KOPT-K1 (cell line): Measurements from ENCODE around the gene TNIK.
"Not testable (repeated sequence)": the region's sequence is repeated elsewhere in the genome, so short reads cannot be mapped to it uniquely, and the experiment has no call there.

Experiments
- H3K27ac ChIP-seq: fragments of 200-600 bp; sonication (generic); 2 replicates; pipeline ENCODE4 v1.5.1; 2016; ENCODE audit warnings: antibody characterized with exemption, mild to moderate bottlenecking, low read depth, low read length; ENCODE audit not compliant: poor library complexity, severe bottlenecking
- H3K36me3 ChIP-seq: fragments of 200-600 bp; sonication (generic); 2 replicates; pipeline ENCODE4 v1.5.1; 2017; ENCODE audit warnings: antibody characterized with exemption, mild to moderate bottlenecking, low read length, moderate library complexity; ENCODE audit not compliant: insufficient read depth
- H3K9me3 ChIP-seq: fragments of 200-600 bp; sonication (generic); 2 replicates; pipeline ENCODE4 v1.5.1; 2017; ENCODE audit warnings: antibody characterized with exemption, low read length, mild to moderate bottlenecking; ENCODE audit not compliant: insufficient read depth, poor library complexity, severe bottlenecking

The TNIK gene

DNA sequence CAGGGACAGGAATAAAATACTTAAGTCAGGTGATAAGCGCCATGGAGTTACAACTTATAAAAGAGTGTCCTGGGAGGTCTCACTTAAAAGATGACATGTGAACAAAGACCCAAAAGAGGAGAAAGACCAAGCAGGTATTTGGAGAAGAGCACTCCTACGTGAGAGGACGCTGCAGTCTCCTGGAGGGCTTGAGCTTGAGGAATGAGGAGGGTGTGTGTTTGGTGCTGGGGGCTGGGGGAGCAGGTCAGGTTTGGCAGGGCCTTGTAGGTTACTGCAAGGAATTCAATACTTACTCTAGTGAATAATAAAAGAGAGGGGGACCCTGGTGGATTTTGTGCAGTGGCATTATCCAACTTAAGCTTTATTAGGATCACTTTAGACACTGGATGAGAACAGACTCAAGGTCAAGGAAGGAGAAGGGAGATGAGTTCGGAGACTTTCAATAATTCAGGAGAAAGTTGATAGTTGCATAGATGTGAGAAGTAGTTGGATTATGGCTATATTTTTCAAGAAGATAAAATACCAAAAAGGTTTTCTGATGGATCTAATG lies 32.4 kb downstream of the TNIK start:
- no peaks in the 10 kb centered on the region for H3K9me3 ChIP-seq
- H3K27ac ChIP-seq = no peak overlapping the region
- H3K36me3 ChIP-seq = no peaks in the 10 kb centered on the region

DNA sequence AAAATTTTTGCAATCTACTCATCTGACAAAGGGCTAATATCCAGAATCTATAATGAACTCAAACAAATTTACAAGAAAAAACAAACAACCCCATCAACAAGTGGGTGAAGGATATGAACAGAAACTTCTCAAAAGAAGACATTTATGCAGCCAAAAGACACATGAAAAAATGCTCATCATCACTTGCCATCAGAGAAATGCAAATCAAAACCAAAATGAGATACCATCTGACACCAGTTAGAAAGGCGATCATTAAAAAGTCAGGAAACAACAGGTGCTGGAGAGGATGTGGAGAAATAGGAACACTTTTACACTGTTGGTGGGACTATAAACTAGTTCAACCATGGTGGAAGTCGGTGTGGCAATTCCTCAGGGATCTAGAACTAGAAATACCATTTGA lies 36.1 kb downstream of the TNIK start:
- not testable (repeated sequence) for H3K27ac ChIP-seq, H3K9me3 ChIP-seq, H3K36me3 ChIP-seq

DNA sequence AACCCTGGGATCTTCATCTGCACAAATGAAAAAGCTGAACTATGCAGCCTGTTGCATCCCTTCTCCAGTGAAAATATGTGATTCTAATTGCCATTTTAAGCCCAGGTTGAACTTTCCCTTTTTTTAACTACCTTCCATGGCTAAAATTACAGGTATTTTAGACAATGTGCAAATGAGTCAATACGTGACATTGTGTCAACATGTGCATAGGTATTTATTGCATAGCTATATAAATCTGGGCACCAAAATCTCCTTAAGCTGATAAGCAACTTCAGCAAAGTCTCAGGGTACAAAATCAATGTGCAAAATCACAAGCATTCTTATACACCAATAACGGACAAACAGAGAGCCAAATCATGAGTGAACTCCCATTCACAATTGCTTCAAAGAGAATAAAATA lies 37.4 kb downstream of the TNIK start:
- not testable (repeated sequence) for H3K36me3 ChIP-seq, H3K27ac ChIP-seq, H3K9me3 ChIP-seq

DNA sequence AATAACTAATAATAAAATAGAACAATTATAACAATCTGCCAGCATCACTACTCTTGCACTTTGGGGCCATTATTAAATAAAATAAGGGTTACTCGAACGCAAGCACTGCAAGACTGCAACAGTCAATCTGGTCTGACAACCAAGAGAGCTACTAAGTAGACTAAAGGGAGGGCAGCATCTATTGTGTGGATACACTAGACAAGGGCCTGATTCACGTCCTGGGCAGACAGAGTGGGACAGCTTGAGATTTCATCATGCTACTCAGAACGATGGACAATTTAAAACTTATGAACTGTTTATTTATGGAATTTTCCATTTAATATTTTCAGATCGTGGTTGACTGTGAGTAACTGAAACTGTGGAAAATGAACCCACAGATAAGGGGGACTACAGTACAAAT lies 39.5 kb downstream of the TNIK start:
- no peaks in the 10 kb centered on the region for H3K9me3 ChIP-seq
- H3K27ac ChIP-seq = no peak overlapping the region
- H3K36me3 ChIP-seq = no peaks in the 10 kb centered on the region

DNA sequence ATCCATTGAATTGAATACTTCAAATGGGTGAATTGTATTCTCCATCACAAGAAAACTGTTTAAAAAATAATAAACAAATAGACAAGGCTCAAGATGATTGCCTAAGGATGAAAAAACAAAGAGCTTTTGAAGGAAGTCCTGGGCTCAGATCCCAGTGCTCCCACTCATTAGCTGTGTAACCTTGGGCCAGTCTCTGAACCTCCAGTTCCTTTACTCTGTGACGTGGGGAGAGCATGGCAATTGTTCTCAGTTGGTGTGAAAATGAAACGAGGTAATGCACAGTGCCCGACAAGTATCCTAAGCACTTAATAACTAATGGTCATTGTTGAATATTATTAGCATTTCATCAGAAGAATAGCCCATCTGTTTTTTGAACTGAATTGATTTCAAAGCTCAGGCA lies 40.7 kb downstream of the TNIK start:
- H3K27ac ChIP-seq = no peak overlapping the region
- no peaks in the 10 kb centered on the region for H3K36me3 ChIP-seq
- no peaks in the 10 kb centered on the region for H3K9me3 ChIP-seq

DNA sequence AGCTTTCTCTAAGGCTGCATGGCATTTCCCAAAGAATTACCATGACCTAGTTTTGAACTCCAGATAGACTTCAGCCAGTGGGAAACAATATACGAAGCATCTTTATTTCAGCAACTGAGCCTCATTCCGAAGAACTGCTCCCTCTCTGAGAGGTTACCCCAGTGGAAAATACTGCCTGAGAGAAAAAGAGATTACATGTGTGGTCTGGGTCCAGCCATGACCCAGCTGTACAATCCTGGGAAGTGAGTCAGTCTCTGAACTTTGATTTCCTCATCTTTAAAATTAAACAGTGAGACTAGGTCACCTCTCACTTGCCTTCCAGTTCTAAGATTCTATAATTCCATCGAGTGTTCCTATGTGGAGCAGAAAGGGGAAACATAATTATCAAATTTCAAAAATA lies 42.4 kb downstream of the TNIK start:
- H3K9me3 ChIP-seq = no peaks in the 10 kb centered on the region
- H3K27ac ChIP-seq = no peak overlapping the region
- H3K36me3 ChIP-seq = no peaks in the 10 kb centered on the region

DNA sequence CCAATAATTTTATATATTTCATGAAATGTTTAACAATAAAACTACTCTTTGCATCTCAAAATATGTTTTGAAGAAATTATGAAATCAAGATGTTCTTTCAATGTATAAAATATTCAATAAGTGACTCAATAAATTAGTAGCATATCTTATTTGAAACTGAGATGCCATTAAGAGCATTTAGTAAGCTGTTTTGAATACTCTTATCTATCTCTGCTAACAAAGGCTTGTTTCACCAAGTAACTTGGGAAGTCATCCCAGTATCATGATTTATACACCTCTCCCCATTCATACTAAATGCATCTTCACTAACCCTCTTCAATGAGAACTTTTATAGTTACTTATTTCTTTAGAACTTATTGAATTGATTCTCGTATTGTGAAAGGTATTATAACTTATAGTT lies 43.1 kb downstream of the TNIK start:
- no peak overlapping the region for H3K27ac ChIP-seq
- no peaks in the 10 kb centered on the region for H3K9me3 ChIP-seq
- no peaks in the 10 kb centered on the region for H3K36me3 ChIP-seq

DNA sequence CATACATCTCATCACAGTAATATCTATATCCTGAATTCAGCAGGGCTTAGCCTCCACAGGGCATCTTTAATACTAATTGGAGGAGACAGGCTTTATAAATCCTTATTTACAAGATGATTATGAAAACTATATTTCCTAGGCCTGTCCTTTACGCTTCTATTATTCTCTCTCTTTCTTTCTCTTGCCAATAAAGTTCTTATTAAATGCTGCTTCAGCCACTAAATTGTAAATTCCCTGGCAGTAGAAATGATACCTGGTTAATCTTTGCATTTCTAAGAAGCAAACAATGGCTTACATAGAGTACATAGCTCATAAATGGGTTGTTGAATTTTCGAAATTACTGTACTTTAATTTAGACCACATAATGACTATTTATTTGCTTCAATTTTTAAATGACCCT lies 43.5 kb downstream of the TNIK start:
- no peaks in the 10 kb centered on the region for H3K9me3 ChIP-seq
- H3K27ac ChIP-seq = no peak overlapping the region
- H3K36me3 ChIP-seq = no peaks in the 10 kb centered on the region

DNA sequence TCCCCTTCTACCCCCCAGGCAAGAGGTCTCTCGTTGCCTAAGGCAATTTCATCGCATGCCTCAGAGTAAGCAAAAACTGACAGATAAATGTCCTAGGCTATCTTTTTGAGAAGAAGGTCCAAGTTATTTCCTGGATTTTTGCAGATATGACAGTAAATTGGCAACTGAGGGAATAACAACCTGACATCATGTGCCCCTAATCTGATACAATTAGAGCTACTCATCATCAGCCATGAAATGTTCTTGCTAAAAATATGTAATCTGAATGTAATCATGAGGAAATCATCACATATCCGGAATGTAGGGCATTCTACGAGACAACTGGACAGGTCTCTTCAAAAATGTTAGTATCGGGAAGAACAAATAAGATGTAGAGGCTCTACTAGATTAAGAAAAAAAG lies 44.1 kb downstream of the TNIK start:
- no peak overlapping the region for H3K27ac ChIP-seq
- H3K9me3 ChIP-seq = no peaks in the 10 kb centered on the region
- no peaks in the 10 kb centered on the region for H3K36me3 ChIP-seq

DNA sequence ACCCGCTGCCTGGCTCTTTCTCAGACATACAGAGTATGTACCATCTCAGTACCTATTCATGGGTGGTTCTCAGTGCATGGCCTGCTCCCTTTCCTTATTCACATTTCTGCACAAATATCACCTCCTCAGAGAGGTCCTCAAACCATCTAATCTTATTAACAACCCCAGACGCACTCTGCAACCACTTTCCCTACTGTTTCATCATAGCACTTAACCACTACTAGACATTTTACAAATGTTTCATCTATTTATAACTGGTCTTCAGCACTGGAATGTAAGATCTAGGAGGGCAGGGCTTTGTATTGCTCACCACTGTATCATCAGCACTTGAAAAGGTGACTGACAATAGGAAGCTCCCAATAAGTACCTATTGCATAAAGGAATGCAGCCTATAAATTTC lies 45.1 kb downstream of the TNIK start:
- Histone ChIP-seq H3K36me3 (no peaks in the 10 kb centered on the region), H3K27ac (no peak overlapping the region), H3K9me3 (no peaks in the 10 kb centered on the region)

DNA sequence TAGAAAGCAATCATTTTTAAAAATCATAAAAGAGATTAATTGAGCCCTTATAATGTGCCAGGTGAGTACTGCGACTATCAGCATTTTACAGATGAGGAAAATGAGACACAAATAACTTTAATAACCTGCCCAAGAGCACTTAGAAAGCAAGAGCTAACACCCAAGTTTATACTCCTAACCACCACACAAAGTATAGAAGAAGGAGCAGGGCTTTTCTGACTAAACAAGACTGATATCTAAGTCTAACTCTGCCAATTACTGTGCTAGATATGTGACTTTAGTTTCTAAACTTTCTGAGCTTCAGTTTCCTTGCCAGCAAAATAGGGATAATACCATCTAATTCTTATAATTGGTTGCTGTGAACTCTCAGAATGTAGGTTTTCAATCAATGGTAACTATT lies 47.7 kb downstream of the TNIK start:
- Histone ChIP-seq H3K9me3 (no peaks in the 10 kb centered on the region), H3K36me3 (no peaks in the 10 kb centered on the region), H3K27ac (no peak overlapping the region)

DNA sequence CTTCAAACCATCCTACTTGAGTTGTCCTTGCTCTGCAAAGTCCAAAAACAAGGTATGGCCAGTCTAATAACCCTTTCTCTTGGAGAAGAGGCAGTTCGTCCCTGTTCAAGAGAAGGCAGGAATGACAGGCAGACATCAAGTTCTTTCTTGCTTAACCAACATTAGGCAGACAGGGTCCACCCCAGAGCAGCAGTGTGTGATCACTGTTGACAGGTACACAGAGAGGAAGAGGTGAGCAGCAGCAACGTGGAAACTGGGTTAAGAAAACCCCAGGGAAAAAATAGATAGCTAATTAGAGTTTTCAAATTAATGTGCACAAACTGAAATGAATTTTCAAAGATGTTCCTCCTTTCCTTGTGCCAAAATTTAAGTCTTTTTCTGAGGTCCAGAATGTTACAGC lies 48.2 kb downstream of the TNIK start:
- Histone ChIP-seq H3K36me3 (no peaks in the 10 kb centered on the region), H3K9me3 (no peaks in the 10 kb centered on the region), H3K27ac (no peak overlapping the region)

DNA sequence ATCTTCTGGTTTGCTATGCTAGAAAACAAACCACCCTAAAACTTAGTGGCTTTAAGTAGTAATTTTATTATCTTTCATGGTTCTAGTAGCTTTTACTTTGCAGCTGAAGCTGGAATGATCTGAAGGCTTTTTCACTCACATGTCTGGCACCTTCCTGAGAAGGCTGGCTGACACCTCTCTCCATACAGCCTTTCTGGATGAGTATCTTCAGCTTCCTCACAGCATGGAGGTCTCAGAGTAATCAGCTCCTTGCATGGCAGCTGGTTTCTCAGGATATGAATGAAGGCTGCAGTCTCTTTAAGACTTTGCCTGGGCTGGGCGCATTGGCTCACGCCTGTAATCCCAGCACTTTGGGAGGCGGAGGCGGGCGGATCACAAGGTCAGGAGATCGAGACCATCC lies 50.0 kb downstream of the TNIK start:
- Histone ChIP-seq H3K9me3 (no peaks in the 10 kb centered on the region), H3K27ac (no peak overlapping the region), H3K36me3 (no peaks in the 10 kb centered on the region)

DNA sequence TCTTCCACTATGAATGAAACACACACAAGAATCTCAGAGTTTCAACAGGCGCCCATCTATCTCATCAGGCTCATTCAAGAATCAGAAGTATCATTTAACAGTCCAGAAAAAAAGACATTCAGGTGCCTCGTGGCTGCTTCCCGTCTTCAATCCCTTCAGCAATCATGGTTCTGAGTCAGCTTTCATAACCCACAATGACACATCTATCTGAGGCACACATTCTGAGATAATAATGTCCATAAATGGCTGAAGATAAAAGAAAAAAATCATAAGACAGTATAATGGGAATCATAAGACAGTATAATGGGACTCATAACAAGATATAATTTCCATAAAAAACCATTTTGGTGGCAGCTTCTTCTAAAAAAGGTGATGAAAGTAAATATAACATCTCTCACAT lies 52.4 kb downstream of the TNIK start:
- Histone ChIP-seq H3K36me3 (no peaks in the 10 kb centered on the region), H3K9me3 (no peaks in the 10 kb centered on the region), H3K27ac (no peak overlapping the region)

DNA sequence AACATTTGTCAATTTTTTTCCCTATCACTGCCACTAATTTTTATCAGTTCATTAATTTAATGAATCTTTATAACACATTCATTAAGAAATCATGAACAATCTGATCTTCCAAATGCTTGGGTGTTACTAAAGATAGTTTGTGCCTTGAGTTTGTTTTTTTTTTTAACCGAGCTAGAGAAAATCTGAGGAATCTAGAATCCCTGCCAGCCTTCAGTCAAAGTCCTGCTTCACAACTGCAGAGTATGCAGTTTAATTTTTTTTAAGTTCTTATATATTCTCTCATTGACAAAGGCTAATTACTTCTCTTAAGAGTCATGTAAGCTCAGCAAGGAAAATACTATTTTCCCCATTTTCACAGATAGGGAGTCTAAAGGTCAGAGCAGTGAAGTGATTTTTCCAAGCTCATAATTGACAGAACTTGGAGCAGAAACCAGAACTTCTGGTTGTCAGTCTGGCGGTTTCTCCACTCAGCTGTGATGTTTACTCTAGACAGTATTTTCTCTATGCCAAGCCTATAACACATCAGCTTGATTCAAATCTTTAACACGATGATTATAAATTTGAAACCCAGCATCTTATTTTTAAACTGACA lies 55.7 kb downstream of the TNIK start:
- Histone ChIP-seq H3K36me3 (no peaks in the 10 kb centered on the region), H3K27ac (no peak overlapping the region), H3K9me3 (no peaks in the 10 kb centered on the region)

DNA sequence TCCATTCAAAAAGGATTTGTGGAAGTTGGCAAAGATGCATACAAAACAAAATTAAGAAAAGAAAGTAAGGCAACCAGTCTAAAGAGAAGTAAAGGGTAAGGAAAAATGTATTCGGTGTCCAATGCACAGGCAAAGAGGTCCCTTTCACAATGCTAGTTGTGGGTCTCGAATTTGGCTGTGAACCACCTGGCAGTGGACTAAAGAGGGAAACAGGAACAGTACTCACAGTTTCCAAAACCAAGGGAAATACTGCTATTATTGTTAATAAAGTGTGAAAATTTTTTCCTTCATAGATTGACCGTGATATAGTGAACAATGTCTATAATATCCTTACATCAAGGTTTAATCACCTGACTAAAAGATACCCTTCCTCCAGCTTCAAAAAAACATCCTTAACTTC lies 57.9 kb downstream of the TNIK start:
- H3K27ac ChIP-seq = no peak overlapping the region
- H3K9me3 ChIP-seq = no peaks in the 10 kb centered on the region
- H3K36me3 ChIP-seq = no peaks in the 10 kb centered on the region
